ENCODE results near the gene UGT1A4. TPM values are rescaled to one million over a fixed set of nuclear protein-coding genes. Genes with fewer than 3 reads are reported as not detected.
A peak's percentile ranks its signal among the peaks of the same experiment; 100 is the strongest.

Gene UGT1A4
- total RNA-seq, 1 donor from 2014 or later: not detected

GRCh38 chr2:233791151-233791882 lies 72.8 kb downstream of the UGT1A4 start:
- Mint-ChIP-seq H3K4me1 (no peaks in the 10 kb centered on the region), H3K27ac (no peak overlapping the region), H3K4me3 (no peak overlapping the region), H3K27me3 (ENCODE audit: low read depth) (peaks cover 16% of the 10 kb centered on the region), H3K9me3 (peaks cover 2% of the 10 kb centered on the region), H3K36me3 (no peaks in the 10 kb centered on the region)
- DNase-seq (ENCODE audit: low spot score in 2 of 2, unreplicated experiment in 2 of 2): peak in 1 of 2 experiments; percentile 17
- TF ChIP-seq CTCF (IDR thresholded peaks at IDR 0.05; ENCODE audit: unreplicated experiment): no peak

GRCh38 chr2:233791883-233792329 lies 73.4 kb downstream of the UGT1A4 start:
- no peaks in the 10 kb centered on the region for H3K9me3 Mint-ChIP-seq
- no peak overlapping the region for H3K4me3 Mint-ChIP-seq
- H3K36me3 Mint-ChIP-seq: no peaks in the 10 kb centered on the region
- DNase-seq (ENCODE audit: low spot score in 2 of 2, unreplicated experiment in 2 of 2): peak in 1 of 2 experiments; percentile 36
- H3K27me3 Mint-ChIP-seq (ENCODE audit: low read depth): peaks cover 16% of the 10 kb centered on the region
- no peaks in the 10 kb centered on the region for H3K4me1 Mint-ChIP-seq
- TF ChIP-seq CTCF (IDR thresholded peaks at IDR 0.05; ENCODE audit: unreplicated experiment): no peak
- H3K27ac Mint-ChIP-seq: no peak overlapping the region

GRCh38 chr2:233792720-233793119 lies 74.2 kb downstream of the UGT1A4 start:
- no peaks in the 10 kb centered on the region for H3K4me1 Mint-ChIP-seq
- peaks cover 16% of the 10 kb centered on the region for H3K27me3 Mint-ChIP-seq (ENCODE audit: low read depth)
- no peaks in the 10 kb centered on the region for H3K9me3 Mint-ChIP-seq
- no peak overlapping the region for H3K4me3 Mint-ChIP-seq
- no peak overlapping the region for H3K27ac Mint-ChIP-seq
- TF ChIP-seq CTCF (IDR thresholded peaks at IDR 0.05; ENCODE audit: unreplicated experiment): no peak
- H3K36me3 Mint-ChIP-seq: no peaks in the 10 kb centered on the region
- no peak for DNase-seq (ENCODE audit: low spot score in 2 of 2, unreplicated experiment in 2 of 2)

DNA sequence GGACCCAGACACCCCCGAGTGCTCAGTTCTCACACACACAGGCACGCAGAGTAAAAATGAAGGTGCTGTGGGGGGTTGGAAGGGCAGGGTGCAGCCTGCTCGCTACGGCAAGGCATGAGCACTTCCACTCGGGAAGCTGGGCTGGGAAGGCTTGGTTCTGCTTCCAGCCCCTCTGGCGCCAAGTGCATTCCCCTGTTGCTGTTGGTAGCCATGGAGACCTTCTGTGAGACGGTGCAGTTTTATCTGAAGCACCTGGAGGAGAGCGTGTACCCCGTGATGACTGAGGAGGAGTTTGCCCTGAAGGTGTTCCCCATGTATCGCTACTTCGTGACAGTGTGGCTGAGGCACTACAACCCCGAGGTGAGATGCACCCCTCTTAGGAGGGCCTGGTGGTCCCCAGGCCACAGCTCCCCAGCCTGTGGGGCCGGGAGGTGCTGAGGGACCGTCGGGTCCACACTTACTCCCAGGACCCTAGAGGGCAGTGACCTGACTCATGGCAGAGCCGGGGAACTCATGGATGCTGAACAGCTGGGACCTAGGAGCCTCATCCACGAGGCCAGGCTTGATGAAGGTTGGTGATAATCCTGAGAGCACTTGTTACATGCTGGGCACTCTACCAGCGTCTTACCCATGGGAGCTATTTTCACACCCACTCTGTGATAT lies 75.1 kb downstream of the UGT1A4 start:
- TF ChIP-seq CTCF (IDR thresholded peaks at IDR 0.05; ENCODE audit: unreplicated experiment): no peak
- peak in 1 of 2 experiments; percentile 30 for DNase-seq (ENCODE audit: low spot score in 2 of 2, unreplicated experiment in 2 of 2)
- Mint-ChIP-seq H3K36me3 (no peaks in the 10 kb centered on the region), H3K4me1 (no peaks in the 10 kb centered on the region), H3K27ac (no peak overlapping the region), H3K4me3 (no peak overlapping the region), H3K27me3 (ENCODE audit: low read depth) (peaks cover 16% of the 10 kb centered on the region), H3K9me3 (no peaks in the 10 kb centered on the region)

GRCh38 chr2:233794128-233794658 lies 75.7 kb downstream of the UGT1A4 start:
- no peak for TF ChIP-seq CTCF (IDR thresholded peaks at IDR 0.05; ENCODE audit: unreplicated experiment)
- H3K27me3 Mint-ChIP-seq (ENCODE audit: low read depth): peaks cover 14% of the 10 kb centered on the region
- DNase-seq (ENCODE audit: low spot score in 2 of 2, unreplicated experiment in 2 of 2): peak; percentile 5 to 16
- H3K9me3 Mint-ChIP-seq: no peaks in the 10 kb centered on the region
- no peak overlapping the region for H3K4me3 Mint-ChIP-seq
- H3K4me1 Mint-ChIP-seq: no peaks in the 10 kb centered on the region
- no peak overlapping the region for H3K27ac Mint-ChIP-seq
- no peaks in the 10 kb centered on the region for H3K36me3 Mint-ChIP-seq

All from mesothelial cell of epicardium (in vitro differentiated cells).